Measurements from ENCODE around the gene C6orf89.
"Not testable (repeated sequence)": the region's sequence is repeated elsewhere in the genome, so short reads cannot be mapped to it uniquely, and the experiment has no call there.

C6orf89 gene

DNA sequence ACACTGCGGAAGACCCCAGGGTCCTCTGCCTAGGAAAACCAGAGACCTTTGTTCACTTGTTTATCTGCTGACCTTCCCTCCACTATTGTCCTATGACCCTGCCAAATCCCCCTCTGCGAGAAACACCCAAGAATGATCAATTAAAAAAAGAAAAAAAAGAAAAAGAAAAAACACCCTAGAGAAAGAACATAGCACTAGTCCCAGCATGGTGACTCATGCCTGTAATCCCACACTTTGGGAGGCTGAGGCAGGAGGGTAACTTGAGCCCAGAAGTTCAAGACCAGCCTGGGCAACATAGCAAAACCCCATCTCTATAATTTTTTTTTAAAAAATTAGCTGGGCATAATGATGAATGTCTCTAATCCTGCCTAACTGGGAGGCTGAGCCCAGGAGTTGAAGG lies 56.6 kb downstream of the C6orf89 start:
- in situ Hi-C loops (cut with HindIII; ENCODE audit: low sequenced_read_pairs), result not testable (repeated sequence)

DNA sequence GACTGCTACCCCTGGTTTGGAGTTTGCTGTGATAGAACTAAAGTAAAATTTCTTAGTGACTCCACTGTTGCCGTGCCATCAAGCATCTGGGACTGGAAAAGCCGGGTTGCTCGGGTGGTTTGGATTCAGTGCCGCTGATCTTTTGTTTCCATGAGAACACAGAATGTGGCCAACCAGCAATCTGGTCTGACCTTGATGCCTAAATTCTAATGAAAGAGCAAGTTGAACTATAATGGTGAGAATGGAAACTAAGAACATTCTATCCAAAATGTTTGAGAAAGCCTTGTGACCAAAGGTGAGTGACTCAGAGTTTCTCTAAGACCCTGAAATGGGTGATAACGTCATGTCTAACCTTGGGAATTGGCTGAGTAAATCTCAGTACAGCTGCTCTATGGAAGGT lies 58.9 kb downstream of the C6orf89 start:
- in situ Hi-C loops (cut with HindIII; ENCODE audit: low sequenced_read_pairs), result no loop called here

DNA sequence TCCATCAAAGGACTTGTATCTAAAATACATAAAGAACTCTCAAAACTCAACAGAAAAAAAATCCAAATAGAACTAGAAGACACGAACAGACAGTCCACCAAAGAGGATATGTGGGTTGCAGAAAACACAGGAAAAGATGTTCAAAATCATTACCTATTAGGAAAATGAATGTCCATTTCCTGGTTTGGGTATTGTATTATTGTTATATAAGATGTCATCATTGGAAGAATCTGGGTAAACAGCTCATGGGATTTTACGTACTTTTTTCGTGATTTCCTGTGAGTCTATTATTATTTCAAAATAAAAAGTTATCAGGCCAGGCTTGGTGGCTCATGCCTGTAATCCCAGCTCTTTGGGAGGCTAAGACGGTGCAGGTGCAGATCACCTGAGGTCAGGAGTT lies 59.5 kb downstream of the C6orf89 start:
- in situ Hi-C loops (cut with HindIII; ENCODE audit: low sequenced_read_pairs), result no loop called here

DNA sequence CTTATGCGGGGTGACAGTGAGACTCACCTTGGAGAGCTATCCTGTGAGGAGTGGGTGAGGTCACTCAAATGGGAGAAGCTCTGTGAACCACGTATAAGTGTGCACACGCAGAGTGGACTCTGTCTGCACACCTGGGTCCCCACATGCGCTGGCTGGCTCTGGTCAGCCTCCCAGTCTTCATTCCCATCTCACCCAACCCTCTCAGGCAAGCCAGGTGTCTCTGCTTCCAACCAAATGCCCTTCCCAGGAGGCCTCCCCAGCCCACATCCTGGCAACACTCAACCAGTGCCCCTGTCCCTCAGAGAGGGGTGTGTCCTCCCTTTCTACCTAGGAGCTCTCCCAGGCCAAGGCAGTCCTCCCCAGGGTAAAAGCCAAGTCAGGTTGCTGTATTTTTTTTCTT lies 60.8 kb downstream of the C6orf89 start:
- in situ Hi-C loops (cut with HindIII; ENCODE audit: low sequenced_read_pairs), result no loop called here

DNA sequence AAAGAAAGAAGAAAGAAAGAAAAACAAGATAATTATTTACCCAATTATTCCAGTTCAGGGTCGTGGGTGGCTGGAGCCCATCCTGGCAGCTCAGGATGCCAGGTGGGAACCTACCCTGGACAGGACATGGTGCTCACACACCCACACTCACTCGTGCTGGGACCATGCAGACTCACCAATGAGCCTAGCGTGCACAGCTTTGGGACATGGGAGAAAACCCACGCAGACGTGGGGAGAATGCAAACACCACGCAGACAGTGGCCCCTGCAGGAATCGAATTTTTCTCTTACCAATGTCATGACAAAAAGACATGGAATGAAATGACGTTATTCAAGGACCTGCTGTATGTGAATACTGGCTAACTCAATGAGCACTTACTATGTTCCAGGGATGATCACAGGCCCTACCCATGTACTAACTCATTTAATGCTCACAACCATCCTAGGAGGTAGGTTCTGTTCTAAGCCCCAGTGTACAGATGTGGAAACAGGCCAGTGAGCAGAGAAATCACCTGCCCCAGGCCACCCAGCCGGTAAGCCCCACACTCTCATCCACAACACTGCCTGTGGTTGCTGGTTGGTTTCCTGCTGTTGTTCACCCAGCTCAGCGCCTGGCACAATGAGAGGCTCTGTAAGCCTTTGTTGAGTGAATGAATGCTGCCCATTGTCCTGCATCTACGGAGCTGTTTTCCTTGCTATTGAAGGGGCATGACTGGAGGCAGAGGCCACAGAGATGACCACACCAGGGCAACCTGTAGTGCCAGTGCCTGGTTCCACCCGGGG lies 62.0 kb downstream of the C6orf89 start:
- in situ Hi-C loops (cut with HindIII; ENCODE audit: low sequenced_read_pairs), result no loop called here

DNA sequence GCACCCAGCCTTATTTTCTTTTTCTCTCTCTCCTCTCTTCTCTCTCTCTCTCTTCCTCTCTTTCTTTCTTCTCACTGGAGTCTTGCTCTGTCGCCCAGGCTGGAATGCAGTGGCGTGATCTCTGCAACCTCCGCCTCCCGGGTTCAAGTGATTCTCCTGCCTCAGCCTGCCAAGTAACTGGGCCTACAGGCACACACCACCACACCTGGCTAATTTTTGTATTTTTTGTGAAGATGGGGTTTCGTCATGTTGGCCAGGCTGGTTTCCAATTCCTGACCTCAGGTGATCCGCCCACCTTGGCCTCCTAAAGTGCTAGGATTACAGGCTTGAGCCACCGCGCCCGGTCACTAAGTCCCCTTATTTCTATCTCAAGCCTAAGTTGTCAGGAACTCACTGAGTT lies 63.3 kb downstream of the C6orf89 start:
- in situ Hi-C loops (cut with HindIII; ENCODE audit: low sequenced_read_pairs), result not testable (repeated sequence)

DNA sequence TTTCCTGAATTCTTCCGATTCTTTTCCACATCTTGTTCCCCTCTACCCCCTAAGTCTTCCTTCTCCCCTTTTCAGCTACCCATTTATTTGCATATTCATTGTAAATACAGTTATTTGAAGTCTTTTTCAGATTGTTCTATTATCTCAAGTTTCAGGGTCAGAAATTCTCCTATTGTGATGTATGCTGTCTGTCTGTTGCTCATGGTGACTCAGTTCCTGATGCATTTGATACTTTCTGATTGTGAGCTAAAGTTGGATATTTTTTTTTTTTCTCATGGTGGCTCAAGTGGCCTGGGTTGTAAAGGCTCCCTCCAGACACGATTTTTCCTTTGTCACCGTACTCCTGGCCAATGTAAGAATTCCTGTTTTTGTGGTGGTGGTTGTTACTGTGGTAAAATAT lies 63.9 kb downstream of the C6orf89 start:
- in situ Hi-C loops (cut with HindIII; ENCODE audit: low sequenced_read_pairs), result no loop called here

DNA sequence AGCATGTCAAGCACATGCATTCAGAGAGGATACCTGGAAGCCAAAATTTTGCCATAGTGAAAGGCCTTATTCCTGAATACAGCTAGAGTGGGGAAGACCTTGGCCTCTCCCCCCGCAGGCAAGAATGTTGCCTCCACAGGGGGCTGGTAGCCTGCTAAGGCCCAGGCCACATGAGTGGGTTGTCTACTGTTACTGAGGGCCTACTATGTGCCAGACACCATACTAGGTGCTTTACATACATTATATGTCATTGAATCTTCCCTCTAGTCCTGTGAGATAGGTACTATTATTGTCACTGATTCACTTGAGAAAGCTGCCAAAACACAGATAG lies 68.1 kb downstream of the C6orf89 start:
- in situ Hi-C loops (cut with HindIII; ENCODE audit: low sequenced_read_pairs), result no loop called here

DNA sequence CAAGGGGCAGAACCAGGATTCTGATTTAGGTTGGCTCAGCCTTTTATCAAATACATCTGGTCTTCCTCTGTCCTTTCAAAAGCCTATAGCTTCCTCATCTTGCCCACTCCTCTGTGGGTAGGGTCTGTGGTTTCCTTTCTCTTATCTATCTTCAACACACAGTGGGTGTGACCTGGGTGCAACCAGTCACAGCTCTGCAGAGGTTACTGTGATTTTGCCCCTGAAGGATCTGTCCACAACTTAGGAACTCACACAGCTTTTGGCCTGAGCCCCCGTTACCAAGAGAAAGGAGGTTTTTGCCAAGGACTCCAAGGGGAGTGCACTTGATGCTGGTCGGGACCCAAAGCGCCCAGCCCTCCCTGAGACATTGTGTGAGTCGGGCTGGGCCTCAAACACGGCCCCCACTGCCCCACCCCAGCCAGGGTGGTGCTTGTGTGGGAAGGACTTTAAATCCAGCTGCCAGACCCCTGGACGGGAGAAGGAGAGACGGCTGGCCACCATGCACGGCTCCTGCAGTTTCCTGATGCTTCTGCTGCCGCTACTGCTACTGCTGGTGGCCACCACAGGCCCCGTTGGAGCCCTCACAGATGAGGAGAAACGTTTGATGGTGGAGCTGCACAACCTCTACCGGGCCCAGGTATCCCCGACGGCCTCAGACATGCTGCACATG lies 68.6 kb downstream of the C6orf89 start, which contains the start of gene PI16:
Gene PI16 (plus strand): TSS at position 477 of the 670 bp plus-strand sequence. CDS start 23 bp downstream, at position 500.
- in situ Hi-C loops (cut with HindIII; ENCODE audit: low sequenced_read_pairs), result no loop called here

DNA sequence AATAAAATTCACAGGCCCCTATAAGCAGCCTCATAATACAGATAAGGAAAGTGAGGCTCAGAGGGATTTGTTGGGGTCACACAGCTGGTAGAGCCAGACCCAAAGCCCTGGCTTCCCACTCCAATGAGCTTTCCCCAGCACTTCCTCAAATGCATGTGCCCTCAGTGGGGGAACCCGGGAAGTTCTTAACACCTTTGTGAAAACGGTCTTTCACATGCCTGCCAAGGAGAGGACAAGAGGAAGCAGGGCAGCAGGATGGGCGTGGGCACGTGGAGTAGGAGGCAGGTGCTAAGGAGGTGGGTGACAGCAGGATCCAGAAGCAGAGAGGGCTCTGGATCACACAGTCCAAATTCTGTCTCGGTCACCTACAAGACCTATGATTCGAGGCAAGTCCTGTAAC lies 69.4 kb downstream of the C6orf89 start:
- in situ Hi-C loops (cut with HindIII; ENCODE audit: low sequenced_read_pairs), result no loop called here

DNA sequence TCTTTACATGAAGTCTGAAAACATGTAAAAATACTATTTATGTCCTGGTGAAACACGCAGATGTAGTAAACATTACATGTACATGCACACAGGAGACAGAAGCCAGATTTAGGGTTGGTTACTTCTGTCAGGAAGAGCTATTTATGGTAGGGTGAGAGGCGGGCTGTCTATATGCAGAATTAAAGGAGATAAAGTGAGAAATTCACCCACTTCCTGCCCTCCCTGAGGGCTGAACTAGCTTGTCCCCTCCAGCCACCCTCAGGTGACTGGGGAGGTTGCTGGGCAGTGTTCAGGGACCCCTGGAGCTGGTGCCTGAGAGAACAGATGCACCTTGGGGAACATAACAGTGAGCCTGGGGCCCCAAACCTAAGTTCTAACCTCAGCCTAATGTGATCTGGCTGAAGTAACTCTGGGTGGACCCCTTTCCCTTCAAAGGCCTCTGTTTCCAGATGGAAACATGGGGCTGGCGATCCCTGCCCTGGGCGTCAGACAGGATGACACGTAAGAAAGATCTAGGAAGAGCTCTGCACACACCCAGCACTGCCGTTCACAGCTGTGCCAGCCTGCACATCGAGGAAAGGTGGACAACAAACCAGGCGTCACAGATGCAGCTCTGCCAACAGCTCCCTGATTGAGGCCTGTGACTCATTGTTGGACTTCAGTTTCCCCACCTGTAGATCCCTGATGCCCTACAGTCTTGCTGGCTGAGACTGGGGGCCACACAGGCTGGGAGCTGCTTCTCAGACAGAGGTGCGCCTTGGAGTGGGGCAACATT lies 70.1 kb downstream of the C6orf89 start:
- in situ Hi-C loops (cut with HindIII; ENCODE audit: low sequenced_read_pairs), result no loop called here

DNA sequence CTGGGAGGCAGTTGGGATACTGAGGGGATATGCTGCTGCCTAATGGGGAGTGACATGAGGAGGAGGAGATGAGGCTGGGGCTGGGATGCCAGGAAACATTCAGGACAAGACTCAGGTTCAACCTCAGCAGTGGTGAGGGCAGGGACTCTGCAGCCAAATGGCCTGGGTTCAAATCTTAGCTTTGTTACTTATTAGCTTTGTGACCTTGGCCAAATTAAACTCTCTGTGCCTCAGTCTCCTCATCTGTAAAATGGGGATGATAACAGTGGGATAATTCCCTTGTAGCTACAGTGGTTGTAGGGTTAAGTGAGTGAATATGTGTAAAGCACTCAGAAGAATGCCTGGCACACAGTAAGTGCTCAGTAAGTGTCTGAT lies 70.7 kb downstream of the C6orf89 start:
- in situ Hi-C loops (cut with HindIII; ENCODE audit: low sequenced_read_pairs), result no loop called here

DNA sequence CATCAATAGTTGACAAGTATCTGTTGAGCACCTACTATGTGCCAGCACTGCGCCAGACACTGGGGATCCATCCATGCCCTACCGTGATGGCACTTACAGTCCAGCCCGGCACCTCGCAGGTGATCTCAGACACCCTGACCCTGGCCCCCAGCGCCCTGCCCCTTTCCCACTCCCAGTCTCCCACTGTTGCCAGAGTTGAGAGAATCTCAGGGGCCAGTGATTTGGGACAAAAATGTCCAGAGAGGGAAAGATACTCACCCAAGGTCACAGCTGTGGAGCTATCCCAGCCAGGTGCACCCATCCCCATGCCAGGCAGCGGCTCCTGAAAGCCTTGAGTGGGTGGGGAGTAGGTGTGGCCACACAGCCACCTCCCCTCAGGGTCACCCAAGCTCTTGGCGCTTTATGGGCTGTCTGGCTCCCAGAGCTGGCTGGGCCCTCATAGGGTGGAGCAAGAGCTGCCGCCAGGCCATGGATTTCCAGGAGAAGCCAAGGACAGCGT lies 72.1 kb downstream of the C6orf89 start:
- in situ Hi-C loops (cut with HindIII; ENCODE audit: low sequenced_read_pairs), result no loop called here

DNA sequence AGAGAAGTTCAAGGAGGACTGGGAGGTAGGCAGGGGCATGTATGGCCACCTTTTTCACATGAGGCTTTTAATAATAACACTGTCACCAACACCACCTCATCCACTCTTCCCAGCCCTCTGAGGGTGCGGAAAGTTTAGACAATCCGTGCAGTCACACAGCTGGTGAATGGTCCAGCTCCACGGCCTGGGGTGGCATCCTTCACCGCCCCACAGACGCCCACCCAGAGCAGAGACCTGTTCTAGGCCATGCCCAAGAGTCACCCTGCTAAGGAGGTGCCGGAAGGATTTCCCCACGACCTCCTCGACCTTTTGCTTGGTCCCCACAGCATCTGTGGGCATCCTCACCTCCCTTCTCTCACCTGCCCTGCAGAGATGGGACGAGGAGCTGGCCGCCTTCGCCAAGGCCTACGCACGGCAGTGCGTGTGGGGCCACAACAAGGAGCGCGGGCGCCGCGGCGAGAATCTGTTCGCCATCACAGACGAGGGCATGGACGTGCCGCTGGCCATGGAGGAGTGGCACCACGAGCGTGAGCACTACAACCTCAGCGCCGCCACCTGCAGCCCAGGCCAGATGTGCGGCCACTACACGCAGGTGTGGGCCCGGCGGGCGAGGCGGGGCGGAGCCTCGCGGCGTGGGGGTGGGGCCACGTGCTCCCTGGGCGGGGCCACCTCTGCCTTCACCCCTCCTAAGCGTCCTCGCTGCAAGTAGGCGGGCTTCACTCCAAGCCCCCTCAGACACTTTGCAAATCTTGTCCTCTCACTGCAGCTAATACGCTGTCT lies 73.2 kb downstream of the C6orf89 start:
- in situ Hi-C loops (cut with HindIII; ENCODE audit: low sequenced_read_pairs), result no loop called here

DNA sequence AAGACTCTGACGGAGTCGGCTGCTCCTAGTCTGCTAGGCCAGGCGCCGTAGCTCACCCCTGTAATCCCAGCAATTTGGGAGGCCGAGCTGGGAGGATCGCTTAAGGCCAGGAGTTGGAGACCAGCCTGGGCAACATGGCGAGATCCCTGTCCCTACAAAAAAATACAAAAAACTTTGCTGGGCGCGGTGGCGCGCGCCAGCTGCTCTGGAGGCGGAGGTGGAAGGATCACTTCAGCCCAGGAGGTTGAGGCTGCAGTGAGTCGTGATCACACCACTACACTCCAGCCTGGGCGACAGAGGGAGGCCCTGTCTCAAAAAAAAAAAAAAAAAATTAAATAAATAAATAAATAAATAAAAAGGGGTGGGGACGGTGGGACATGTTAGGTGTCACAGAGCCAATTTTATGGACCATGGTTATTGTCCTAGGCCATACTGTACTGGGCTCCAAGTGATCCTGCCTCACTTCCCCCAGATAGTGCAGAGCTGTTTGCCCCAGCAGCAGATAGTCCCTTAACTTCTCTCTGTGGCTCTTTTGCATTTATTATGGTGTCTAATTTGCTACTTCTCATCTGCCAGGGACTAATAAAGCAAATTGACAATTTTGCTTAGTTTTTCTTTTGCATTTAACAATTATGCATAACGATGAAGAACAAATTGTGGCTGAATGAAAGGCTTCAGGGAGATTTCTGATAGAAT lies 74.0 kb downstream of the C6orf89 start:
- in situ Hi-C loops (cut with HindIII; ENCODE audit: low sequenced_read_pairs), result no loop called here

DNA sequence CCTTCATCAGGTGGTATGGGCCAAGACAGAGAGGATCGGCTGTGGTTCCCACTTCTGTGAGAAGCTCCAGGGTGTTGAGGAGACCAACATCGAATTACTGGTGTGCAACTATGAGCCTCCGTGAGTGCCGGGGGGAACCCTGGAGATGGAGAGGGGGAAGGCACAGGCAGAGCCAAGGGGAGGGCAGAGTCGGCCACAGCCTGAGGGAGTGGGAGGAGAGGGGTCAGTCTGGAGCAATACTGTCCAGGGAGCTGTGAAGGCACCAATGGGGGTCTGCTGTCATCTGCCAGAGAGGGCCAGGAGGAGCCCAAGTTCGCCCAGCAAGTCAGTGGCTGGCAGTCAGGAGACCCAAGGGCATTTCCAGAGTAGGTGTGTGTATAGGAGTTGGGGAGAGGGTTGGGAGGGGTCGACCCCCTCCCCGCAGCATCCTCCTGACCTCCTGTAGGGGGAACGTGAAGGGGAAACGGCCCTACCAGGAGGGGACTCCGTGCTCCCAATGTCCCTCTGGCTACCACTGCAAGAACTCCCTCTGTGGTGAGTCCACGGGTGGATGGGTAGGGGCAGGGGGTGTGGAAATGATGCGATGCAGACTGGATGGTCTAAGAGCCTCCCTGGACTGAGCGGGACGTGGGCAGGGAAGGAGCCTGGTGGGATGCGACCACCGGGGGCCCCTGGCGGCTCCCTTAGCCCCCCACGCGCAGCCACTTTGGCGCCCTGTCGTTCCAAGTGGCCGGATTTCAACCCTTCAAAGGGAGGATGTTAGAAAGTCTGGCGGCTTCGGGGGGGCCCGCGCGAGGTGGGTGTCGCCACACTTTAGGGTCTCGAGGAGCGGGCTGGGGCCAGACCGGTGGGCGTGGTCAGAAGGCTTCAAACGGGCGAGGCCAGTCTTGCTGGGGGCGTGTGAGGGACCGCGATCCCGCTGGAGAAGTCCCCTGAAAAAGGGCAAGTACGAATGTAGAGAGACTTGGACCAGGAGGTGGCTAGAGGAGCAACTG lies 76.0 kb downstream of the C6orf89 start:
- in situ Hi-C loops (cut with HindIII; ENCODE audit: low sequenced_read_pairs), result no loop called here

DNA sequence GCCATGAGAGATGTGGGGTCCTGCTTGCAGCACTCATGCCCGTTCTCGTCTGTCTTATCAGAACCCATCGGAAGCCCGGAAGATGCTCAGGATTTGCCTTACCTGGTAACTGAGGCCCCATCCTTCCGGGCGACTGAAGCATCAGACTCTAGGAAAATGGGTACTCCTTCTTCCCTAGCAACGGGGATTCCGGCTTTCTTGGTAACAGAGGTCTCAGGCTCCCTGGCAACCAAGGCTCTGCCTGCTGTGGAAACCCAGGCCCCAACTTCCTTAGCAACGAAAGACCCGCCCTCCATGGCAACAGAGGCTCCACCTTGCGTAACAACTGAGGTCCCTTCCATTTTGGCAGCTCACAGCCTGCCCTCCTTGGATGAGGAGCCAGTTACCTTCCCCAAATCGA lies 77.1 kb downstream of the C6orf89 start:
- in situ Hi-C loops (cut with HindIII; ENCODE audit: low sequenced_read_pairs), result no loop called here

DNA sequence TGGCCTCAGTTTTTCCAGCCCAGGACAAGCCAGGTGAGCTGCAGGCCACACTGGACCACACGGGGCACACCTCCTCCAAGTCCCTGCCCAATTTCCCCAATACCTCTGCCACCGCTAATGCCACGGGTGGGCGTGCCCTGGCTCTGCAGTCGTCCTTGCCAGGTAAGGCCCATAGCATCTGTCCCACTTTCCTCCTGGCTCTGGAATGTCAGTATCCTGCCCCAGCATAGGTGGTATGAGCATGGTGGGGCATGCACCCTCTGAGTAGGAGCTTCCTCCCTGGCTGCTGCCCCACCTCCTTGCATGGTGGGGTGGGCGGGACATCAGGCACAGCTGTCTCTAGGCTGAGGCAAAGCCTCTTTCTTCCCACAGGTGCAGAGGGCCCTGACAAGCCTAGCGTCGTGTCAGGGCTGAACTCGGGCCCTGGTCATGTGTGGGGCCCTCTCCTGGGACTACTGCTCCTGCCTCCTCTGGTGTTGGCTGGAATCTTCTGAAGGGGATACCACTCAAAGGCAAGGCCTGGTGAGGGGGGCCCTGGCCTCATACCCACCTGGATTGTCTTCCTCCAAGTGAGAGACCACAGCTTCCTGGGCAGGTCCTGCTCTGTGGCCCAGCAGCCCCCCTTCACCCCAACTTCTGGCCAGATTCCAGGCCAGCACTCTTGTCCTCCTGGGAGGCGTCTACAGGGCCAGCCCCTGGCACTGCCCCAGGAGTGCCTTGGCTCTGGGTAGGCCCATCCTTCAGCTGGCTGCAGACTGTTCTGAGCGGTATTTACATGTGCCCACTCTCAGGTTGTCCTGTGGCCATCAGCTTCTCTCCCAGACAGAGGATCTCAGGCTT lies 77.9 kb downstream of the C6orf89 start:
- in situ Hi-C loops (cut with HindIII; ENCODE audit: low sequenced_read_pairs), result no loop called here
